Activated gamma-delta T cell treated with Interleukin-2 at 50 U/mL for 16 hours (primary cell): ENCODE data around the gene PPP1R3F.
"Not testable (repeated sequence)": the region's sequence is repeated elsewhere in the genome, so short reads cannot be mapped to it uniquely, and the experiment has no call there.

Source experiments
- DNase-seq: peaks from one replicate; pipeline ENCODE4 v3.0.0-alpha.2; 2020

The PPP1R3F gene

DNA sequence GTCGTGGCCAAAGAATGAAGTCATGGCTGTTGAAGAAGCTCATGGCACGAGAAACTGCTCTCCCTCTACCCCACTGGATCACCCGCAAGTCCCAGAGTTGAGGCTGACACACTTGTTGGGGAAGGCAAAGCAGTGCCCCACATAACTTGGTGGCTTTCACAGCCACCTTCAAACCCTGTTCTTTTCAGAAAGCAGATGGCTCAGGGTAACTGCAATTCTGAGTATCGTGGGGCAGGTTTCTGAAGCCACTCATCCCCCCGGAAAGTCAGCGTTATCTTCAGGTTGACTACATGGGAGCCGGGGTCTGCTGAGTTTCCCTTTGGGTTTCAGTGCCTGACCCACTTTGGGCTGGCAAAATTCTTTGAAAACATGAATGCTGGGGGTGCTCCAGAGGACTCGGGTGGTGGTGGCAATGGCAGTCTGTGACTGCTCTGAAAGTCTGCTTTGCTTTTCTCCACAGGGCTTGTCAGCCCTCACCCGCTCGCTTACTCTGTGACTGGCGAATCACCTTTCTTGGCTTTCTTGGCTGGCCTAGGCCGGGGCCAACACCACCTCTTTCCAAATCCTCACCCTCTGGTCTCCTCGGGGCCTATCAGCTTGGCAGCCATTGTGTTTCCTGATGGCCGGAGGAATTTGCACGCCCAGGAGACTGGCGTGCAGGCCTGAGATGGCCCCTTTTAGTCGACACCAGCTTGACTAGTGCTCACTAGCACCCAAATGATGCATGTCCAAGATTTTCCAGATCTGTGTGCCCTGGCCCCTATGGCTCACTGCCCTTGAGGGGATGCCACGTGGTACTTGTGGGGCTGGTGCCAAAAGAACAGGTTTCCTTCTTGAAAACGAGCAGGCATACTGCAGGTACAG, 7.3 kb downstream of the PPP1R3F start:
- DNase-seq = no peak

DNA sequence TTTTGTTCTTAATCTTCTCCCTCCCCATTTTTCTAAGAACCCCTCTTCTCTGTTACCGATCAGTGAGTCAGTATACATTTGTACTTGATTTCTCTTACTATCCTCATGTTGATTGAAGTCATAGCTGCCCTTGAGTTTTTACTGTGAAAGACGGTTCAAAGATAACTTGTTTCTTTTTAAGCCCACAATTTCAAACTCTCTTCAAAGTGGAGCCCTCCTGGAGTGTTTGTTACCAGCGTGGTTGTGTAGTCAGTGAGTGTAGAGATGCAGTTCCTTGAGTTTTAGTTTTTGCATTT, 7.9 kb downstream of the PPP1R3F start:
- no peak for DNase-seq

- no peak for DNase-seq
Measured at GRCh38 chrX:49278081-49278480, 8.5 kb downstream of the PPP1R3F start.

DNA sequence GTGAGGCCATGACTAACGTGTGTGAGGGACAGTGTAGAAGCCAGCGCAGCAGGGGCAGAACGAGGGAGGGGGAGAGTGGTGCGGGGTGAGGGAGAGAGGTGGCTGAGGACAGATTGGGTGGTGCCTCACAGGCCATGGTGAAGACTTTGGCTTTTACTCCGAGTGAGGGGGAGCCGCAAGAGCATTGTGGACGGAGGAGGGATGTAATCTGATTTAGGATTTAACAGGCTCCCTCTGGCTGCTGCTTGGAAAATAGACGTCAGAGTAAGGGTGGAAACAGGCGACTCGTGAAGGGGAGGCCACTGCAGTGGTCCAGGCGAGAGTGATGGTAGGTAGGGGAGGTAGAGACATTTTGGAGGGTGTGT, 13.0 kb downstream of the PPP1R3F start:
- DNase-seq = no peak

GRCh38 chrX:49284212-49284611, 14.6 kb downstream of the PPP1R3F start:
- DNase-seq = no peak

- no peak for DNase-seq
Measured at GRCh38 chrX:49286136-49286535, 16.5 kb downstream of the PPP1R3F start.

GRCh38 chrX:49286581-49286980, 17.0 kb downstream of the PPP1R3F start:
- no peak for DNase-seq

- DNase-seq = no peak
Measured at GRCh38 chrX:49287665-49288064, 18.1 kb downstream of the PPP1R3F start.

GRCh38 chrX:49290215-49290614, 20.6 kb downstream of the PPP1R3F start:
- DNase-seq = no peak

DNA sequence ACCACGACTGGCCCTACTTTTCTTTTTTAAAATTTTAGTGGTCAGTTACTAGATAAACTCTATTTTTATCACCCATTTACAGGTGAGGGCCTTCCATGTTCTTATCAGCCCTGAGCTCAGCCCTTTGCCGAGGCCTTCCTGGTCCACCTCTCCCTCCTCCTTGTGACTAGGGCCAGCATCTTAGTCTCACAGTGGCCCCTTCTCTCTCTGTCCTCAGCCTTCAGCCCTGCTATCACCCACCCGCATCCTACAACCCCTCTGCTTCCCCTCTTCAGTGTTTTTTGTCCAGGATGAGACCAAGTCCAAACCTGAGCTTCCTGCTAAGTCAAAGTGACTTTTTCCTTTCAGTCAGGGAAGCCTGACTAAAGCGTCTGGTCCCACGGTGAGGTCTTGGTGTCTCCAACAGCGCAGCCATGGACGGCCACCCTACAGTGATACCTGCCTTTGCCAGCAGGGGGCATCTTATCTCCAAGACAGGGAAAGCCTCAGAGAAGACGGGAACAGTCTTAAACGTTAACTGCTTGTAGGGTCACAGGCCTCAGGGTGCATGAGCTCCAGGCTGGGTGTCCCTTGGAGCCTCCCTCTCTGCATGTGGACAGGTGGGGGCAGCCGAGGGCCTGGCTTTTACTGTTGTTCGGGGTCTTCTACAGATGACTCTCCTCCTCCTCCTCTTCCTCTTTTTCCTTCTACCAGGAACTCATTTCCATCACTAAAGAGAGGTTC, 22.2 kb downstream of the PPP1R3F start:
- DNase-seq = peak; percentile 62

- DNase-seq = no peak
Measured at GRCh38 chrX:49292400-49293362, 23.1 kb downstream of the PPP1R3F start.

GRCh38 chrX:49299293-49299692, 29.7 kb downstream of the PPP1R3F start:
- DNase-seq = not testable (repeated sequence)

DNA sequence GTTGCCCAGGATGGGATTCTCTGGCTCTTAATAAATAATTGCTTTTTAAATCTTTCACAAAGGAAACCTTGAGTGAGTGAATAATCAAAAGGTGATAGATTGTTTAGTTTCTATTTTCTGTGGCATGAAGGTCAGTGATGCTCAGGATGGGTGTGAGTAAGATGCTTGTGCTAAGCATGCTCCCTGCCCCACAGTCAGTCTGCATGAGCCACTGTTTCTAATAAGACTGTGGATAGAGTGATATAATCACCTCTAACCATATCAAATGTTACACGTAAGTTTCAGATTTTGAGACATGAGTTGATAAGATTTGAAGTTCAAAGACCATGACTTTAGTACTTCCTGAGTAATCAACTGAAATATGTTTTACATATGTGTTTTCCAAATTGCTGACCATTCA, 31.1 kb downstream of the PPP1R3F start:
- DNase-seq = no peak

DNA sequence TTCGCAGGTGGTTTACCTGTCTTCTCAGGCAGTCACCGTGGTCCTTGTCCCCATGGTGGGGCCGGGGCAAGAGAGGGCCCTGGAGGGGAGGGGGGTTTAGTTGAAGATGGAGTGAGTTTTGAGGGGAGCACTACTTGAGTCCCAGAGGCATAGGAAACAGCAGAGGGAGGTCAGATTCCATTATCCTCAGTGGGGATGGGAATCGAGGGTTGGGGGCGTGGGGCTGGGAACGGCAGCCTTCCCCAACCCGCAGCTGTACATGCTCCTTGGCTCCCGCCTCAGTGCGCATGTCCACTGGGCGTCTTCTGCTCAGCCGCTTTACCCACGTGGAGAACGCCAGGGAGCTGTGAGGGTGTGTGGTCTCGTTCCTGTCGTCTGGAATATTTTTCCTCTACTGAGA, 33.8 kb downstream of the PPP1R3F start, which contains the start of gene GAGE10:
Gene GAGE10, plus strand, starts transcription at position 301 of the 400 bp plus-strand sequence. CDS start 1,214 bp downstream, outside the sequence.
- no peak for DNase-seq

DNA sequence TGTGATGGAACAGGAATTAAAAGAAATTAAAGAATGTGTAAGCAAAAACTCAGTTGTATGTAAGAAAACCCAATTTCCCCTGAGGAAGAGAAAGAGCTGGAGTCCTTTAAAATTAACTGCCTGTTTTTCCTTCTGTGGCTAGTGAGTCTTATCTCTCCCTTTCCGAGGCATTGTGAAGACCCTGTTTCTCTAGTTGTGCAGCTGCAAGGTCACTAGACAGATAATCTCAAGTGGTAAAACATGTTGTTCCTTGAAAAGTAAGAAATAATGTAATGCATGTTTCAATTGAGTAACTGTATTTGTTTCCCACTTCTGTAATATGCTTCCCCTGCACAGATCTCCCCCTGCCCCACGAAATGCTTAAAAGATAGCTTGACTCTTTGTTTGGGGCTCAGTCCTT, 38.2 kb downstream of the PPP1R3F start:
- DNase-seq = not testable (repeated sequence)

GRCh38 chrX:49308604-49309269, 39.1 kb downstream of the PPP1R3F start:
- no peak for DNase-seq

DNA sequence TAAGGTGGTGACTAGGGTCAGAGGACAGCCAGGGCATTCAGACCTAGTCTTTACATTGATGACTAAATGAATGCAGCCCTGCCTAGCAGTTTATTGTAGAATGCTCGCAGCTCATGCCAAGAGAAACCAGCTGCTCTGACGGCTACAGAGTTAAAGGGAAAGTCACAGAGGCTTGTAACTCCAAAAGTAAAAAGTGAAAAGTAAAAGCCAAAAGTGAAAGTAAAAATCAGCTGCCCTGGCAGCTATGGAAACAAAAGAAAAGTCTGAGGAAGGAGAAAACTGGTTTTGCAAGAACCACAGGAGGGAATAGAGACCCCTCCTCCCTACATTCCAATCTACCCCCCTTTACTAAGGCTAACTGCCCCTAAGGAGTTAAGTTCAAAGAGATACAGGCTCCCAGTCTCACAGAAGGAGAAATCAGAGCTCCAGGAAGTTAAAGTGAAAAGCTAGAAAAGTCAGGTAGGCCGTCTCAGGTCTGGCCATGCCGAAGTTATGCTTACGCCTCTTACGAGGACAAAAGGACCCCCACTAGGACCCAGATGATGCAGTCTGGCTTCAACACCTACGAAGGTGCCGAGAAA, 39.9 kb downstream of the PPP1R3F start:
- no peak for DNase-seq

DNA sequence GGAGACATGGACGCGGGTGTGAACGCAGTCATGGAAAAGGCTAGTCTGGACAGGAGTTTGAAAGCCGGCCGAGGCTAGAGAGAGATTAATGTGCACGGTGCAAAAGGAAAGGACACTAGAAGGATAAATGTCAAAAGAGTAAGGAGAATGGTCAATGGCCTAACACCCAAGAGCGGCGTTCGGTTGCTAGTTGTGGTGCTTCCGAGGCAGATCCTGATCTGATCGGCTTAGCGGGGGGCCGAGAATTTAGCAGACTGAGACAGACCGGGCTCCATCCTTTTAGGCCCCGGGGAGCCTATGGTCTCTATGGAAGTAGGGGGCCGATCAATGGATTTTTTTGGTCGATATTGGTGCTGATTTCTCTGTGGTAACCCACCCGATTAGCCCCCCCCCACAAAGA, 40.8 kb downstream of the PPP1R3F start:
- no peak for DNase-seq

DNA sequence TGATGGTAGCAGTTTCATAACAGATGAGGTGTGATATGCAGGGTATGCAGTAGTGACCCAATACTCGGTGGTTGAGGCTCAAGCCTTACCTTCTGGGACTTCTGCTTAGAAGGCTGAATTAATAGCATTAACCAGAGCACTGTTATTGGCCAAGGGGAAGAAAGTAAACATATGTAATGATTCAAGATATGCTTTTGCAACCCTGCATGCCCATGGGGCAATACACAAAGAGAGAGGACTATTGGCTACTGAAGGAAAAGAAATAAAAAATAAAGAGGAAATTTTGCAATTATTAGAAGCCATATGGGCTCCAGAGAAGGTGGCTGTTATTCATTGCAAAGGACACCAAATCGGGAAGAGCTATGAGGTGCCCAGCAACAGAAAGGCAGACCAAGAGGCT, 42.6 kb downstream of the PPP1R3F start:
- no peak for DNase-seq

- no peak for DNase-seq
Measured at GRCh38 chrX:49316085-49316484, 46.5 kb downstream of the PPP1R3F start.

- not testable (repeated sequence) for DNase-seq
Measured at GRCh38 chrX:49321737-49322136, 52.1 kb downstream of the PPP1R3F start, which contains the start of gene GAGE12J. GAGE12J (plus strand) TSS chrX:49322037; CDS start chrX:49323194, 1,157 bp downstream.

DNA sequence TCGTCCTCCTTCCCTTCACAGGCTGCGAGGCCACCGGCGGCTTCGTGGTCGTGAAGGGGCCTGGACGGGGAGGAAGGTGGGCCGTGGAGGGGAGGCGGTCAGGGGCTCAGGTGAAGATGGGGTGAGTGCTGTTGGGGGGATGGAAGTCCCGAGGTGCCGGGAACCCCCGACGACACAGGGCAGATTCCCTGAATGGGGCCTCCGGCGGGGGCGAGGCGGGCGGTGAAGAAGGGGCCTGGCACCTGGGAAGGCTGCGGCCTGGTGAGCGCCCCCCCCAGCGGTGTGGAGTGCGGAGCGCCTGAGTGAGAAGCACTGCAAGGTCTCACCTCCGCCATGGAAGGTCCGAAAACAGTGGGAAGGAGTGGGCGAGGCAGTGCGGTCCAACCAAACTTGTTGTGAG, 52.7 kb downstream of the PPP1R3F start:
- not testable (repeated sequence) for DNase-seq
